GM19328 (cell line): ENCODE measurements around the gene LRRK1.

Experiments
- ATAC-seq: cut with Tn5 transposase; IDR thresholded peaks from one replicate; pipeline ENCODE4 v1.9.1; 2021; ENCODE audit warnings: mild to moderate bottlenecking, moderate library complexity; ENCODE audit not compliant: unreplicated experiment

Gene LRRK1

GRCh38 chr15:100891307-100892012 lies 27.7 kb upstream of the LRRK1 start:
- ATAC-seq: no peak

GRCh38 chr15:100892013-100892355 lies 27.2 kb upstream of the LRRK1 start:
- no peak for ATAC-seq

- no peak for ATAC-seq
Observed at GRCh38 chr15:100893261-100893963, 25.7 kb upstream of the LRRK1 start.

- no peak for ATAC-seq
Observed at GRCh38 chr15:100893964-100894295, 25.2 kb upstream of the LRRK1 start.

- no peak for ATAC-seq
Observed at GRCh38 chr15:100895721-100896120, 23.4 kb upstream of the LRRK1 start.

- ATAC-seq: no peak
Observed at GRCh38 chr15:100897221-100898151, 21.7 kb upstream of the LRRK1 start.

- no peak for ATAC-seq
Observed at GRCh38 chr15:100898152-100898490, 21.0 kb upstream of the LRRK1 start.

- no peak for ATAC-seq
Observed at GRCh38 chr15:100898661-100899462, 20.3 kb upstream of the LRRK1 start.

- ATAC-seq: no peak
Observed at GRCh38 chr15:100899601-100900000, 19.6 kb upstream of the LRRK1 start.

GRCh38 chr15:100900136-100900794 lies 18.9 kb upstream of the LRRK1 start:
- ATAC-seq: no peak

GRCh38 chr15:100900795-100901169 lies 18.4 kb upstream of the LRRK1 start:
- no peak for ATAC-seq

- no peak for ATAC-seq
Observed at GRCh38 chr15:100901296-100901695, 17.9 kb upstream of the LRRK1 start.

- ATAC-seq: no peak
Observed at GRCh38 chr15:100901702-100902435, 17.3 kb upstream of the LRRK1 start.

- no peak for ATAC-seq
Observed at GRCh38 chr15:100902436-100903167, 16.6 kb upstream of the LRRK1 start.

GRCh38 chr15:100903168-100903554 lies 16.0 kb upstream of the LRRK1 start:
- no peak for ATAC-seq

GRCh38 chr15:100905850-100906249 lies 13.3 kb upstream of the LRRK1 start:
- ATAC-seq: no peak

- no peak for ATAC-seq
Observed at GRCh38 chr15:100908466-100908865, 10.7 kb upstream of the LRRK1 start.

GRCh38 chr15:100909565-100909964 lies 9.6 kb upstream of the LRRK1 start:
- no peak for ATAC-seq
